ENCODE results near the gene SULT4A1.
A peak's percentile ranks its signal among the peaks of the same experiment; 100 is the strongest.

SULT4A1 gene

GRCh38 chr22:43849731-43850130, 12.6 kb downstream of the SULT4A1 start:
- H3K27me3 ChIP-seq: peaks cover 0 to 51% of the 10 kb centered on the region in 2 donors
- DNase-seq: peak in 1 of 2 donors; percentile 24
- TF ChIP-seq CTCF (IDR thresholded peaks at IDR 0.05): no peak
- H3K27ac ChIP-seq: no peak overlapping the region
- H3K36me3 ChIP-seq: no peaks in the 10 kb centered on the region
- no peaks in the 10 kb centered on the region for H3K9me3 ChIP-seq
- intact Hi-C loops (cut with DNase I; ENCODE audit: low total_unique reads): no loop called here
- H3K4me3 ChIP-seq: no peak overlapping the region
- H3K4me1 ChIP-seq: no peaks in the 10 kb centered on the region

- TF ChIP-seq CTCF (IDR thresholded peaks at IDR 0.05): no peak
- Histone ChIP-seq H3K27me3 (peaks cover 0 to 51% of the 10 kb centered on the region in 2 donors), H3K27ac (no peak overlapping the region), H3K4me3 (no peak overlapping the region), H3K9me3 (no peaks in the 10 kb centered on the region), H3K36me3 (no peaks in the 10 kb centered on the region), H3K4me1 (no peaks in the 10 kb centered on the region)
- intact Hi-C loops (cut with DNase I; ENCODE audit: low total_unique reads): no loop called here
- DNase-seq: peak in 1 of 2 donors; percentile 55
Measured at GRCh38 chr22:43848366-43849171, 13.7 kb downstream of the SULT4A1 start.

- H3K4me1 ChIP-seq: no peaks in the 10 kb centered on the region
- no peak for DNase-seq
- no peak overlapping the region for H3K27ac ChIP-seq
- no peak overlapping the region for H3K4me3 ChIP-seq
- H3K9me3 ChIP-seq: no peaks in the 10 kb centered on the region
- peaks cover 0 to 49% of the 10 kb centered on the region in 2 donors for H3K27me3 ChIP-seq
- H3K36me3 ChIP-seq: no peaks in the 10 kb centered on the region
- no peak for TF ChIP-seq CTCF (IDR thresholded peaks at IDR 0.05)
- intact Hi-C loops (cut with DNase I; ENCODE audit: low total_unique reads): no loop called here
Measured at GRCh38 chr22:43847376-43848289, 14.7 kb downstream of the SULT4A1 start.

- Histone ChIP-seq H3K4me3 (no peak overlapping the region), H3K36me3 (no peaks in the 10 kb centered on the region), H3K9me3 (no peaks in the 10 kb centered on the region), H3K4me1 (no peaks in the 10 kb centered on the region), H3K27me3 (peaks cover 0 to 43% of the 10 kb centered on the region in 2 donors), H3K27ac (no peak overlapping the region)
- no peak for TF ChIP-seq CTCF (IDR thresholded peaks at IDR 0.05)
- intact Hi-C loops (cut with DNase I; ENCODE audit: low total_unique reads): no loop called here
- DNase-seq: no peak
Measured at GRCh38 chr22:43846966-43847365, 15.3 kb downstream of the SULT4A1 start.

- Histone ChIP-seq H3K9me3 (no peaks in the 10 kb centered on the region), H3K27ac (no peak overlapping the region), H3K4me1 (no peaks in the 10 kb centered on the region), H3K4me3 (no peak overlapping the region), H3K27me3 (peaks cover 0 to 35% of the 10 kb centered on the region in 2 donors), H3K36me3 (no peaks in the 10 kb centered on the region)
- intact Hi-C loops (cut with DNase I; ENCODE audit: low total_unique reads): no loop called here
- TF ChIP-seq CTCF (IDR thresholded peaks at IDR 0.05): no peak
- DNase-seq: no peak
Measured at GRCh38 chr22:43845981-43846380, 16.3 kb downstream of the SULT4A1 start.
